GM19351 (cell line): ENCODE results near the gene CCDC88A.

Experiments
- ATAC-seq: cut with Tn5 transposase; IDR thresholded peaks from one replicate; pipeline ENCODE4 v1.9.1; 2021; ENCODE audit warnings: mild to moderate bottlenecking, moderate library complexity; ENCODE audit not compliant: unreplicated experiment

The CCDC88A gene

DNA sequence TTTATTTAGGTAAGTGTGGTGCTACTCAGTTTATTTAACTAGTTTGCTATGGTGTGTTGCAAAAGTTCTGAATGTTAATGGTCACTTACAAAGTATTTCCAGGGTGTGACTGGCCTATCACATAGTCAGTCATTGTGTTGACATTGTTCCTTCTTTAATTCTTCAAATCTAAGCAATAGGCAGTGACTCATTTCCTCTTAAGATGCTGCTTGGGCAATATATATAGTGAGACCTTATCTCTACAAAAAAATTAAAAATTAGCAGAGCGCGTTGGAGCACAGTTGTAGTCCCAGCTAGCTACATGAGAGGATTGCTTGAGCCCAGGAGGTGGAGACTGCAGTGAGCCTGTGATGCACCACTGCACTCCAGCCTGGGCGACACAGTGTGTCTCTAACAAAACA is 5.8 kb upstream of the CCDC88A start:
- no peak for ATAC-seq

GRCh38 chr2:55422876-55423665 is 3.4 kb upstream of the CCDC88A start:
- ATAC-seq: no peak

DNA sequence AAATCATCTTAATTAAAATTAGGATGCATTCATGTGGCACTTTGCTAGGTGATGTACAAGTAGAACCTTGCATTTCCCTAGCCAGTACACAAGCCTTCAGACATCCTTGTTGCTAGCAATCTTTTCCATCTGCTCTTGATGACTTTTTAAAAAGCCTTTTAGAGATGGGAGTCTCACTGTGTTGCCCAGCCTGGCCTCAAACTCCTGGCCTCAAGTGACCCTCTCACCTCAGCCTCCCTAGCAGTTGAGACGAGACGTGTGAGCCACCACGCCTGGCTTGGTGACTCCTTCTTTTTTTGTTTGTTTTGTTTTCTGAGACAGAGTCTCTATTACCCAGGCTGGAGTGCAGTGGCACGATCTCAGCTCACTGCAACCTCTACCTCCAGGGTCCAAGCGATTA is 1.7 kb upstream of the CCDC88A start:
- ATAC-seq: no peak

GRCh38 chr2:55420871-55421270 is 1.2 kb upstream of the CCDC88A start:
- no peak for ATAC-seq

GRCh38 chr2:55420439-55420725 is 726 bp upstream of the CCDC88A start:
- ATAC-seq: no peak

DNA sequence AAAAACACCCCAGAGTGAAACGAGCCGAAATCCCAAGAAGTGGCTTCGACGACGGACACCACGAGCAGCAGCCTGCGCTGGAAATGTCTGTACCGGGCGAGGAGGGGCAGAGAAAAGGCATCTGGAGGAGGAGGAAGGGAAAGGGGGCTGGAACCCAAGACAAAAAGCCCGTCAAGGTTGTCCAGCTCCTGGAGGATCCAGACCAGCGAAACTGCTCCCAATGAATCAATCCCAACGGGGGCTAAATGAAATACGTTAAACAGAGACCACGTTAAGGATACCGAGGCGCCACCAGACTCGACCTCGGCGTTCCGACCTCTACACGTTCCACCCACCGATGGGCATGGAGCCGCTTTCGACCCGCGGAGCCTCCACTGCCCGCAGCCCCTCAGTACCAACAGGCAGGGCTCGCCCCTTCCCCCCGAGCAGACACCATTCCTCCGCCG is 400 bp downstream of the CCDC88A start:
- peak; percentile 24 for ATAC-seq

- no peak for ATAC-seq
These were observed 984 bp downstream of the CCDC88A start for GRCh38 chr2:55418512-55419232.

DNA sequence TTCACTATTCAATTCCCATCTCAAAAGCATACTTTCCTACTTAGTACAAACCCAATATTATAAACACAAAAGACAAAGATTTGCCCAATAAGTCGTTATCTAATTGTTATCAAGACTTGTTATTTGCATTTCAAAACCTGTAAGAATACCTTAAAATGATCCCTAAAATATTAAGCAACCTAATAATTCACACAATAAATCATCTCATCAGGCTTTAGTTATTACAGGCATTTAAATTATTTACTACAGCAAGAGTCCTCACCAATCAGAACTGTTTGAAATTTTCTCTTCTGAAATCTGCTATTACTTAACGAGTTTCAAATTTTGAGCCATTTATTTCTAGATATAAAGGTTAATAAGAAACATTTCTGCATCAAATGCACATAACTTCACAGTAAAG is 1.6 kb downstream of the CCDC88A start:
- no peak for ATAC-seq

DNA sequence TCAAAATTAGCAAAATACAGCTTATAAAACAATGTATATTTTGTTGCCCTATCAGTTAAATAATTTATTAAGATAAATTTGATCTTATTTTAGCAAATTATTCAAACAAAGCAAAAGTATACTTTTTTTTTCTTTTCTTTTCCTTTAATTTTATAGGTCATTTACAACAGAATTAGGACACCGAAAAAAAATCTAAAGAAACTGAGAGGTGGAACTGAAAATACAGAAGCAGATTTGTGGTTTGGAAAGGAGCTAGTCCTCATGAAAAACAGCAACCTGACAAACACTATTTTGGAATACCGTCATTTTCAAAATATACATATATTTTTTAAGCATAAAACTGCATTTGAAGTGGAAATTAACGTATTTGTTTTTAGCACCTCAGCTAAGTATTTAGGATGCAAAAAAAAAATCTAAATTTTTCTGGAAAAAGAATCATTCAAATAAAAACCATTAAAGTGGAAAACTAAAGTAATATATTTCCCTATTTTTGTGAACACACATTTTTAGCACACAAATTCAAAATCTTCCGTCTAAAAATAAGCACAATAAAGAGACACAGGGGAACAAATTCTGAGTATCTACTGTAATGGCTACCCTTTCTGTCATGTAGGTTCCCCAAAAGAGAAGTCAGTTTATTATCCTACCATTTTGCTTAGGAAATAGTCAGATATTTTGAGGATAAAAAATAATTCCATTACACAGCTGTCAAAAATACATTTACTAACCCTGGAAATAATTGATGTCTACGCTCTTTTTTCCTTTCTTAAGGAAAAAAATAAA is 2.7 kb downstream of the CCDC88A start:
- no peak for ATAC-seq

DNA sequence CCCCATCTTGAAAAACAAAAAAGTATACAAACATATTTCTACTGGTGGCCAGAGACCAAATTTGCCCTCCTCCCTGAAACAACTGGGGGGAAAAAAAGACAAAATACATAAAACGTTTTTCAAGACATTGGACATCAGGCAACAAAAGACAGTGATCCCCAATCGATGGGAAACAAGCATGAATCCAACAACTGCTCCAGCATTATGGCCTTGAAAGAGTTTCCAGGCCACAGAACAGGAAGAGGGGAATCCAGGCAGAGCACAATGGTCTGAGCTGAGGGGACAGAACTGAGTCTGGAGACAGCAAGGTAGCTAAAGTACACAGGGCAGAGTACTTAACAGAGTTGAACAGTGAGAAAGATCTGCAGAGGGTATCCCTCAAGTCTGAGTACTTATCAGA is 4.4 kb downstream of the CCDC88A start:
- no peak for ATAC-seq

DNA sequence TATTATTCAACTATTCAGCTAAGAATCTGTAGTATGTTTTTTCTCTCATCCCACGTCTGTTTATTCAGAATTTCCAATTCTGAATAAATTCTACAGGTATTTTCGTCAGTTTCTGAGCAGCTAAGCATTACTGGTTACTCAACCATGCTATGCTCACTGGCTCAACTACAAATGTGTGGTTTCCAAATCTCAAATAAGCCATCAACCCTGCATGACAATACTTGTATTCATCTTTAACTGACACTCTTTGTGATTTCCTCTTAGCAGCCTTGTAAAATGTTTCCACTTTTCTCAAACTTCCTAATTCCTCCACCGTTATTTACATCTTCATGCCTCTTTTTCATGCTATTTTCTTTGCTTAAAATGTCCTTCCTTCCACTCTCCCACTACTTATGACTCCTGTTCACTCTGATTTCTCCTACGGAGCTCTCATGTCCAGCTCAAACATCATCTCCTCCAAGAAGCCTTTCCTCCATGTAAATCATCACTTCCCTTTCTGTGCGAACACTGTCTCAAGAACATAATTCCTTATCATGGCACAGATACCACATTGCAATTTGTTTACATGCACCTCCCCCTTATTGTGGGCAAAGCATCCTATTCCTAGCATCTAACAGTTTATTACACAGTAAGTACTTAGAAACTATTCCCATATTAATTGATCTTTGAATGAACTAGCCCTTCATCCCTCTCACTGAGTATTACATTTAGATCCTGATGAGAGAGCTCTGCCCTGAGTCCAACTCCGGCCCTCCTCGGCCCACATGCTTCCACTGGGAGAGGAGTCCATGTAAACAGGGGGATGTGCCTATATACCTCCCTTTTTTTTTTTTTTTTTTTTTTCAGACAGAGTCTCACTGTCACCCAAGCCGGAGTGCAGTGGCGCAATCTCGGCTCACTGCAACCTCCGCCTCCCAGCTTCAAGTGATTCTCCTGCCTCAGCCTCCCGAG is 10.5 kb downstream of the CCDC88A start:
- no peak for ATAC-seq

DNA sequence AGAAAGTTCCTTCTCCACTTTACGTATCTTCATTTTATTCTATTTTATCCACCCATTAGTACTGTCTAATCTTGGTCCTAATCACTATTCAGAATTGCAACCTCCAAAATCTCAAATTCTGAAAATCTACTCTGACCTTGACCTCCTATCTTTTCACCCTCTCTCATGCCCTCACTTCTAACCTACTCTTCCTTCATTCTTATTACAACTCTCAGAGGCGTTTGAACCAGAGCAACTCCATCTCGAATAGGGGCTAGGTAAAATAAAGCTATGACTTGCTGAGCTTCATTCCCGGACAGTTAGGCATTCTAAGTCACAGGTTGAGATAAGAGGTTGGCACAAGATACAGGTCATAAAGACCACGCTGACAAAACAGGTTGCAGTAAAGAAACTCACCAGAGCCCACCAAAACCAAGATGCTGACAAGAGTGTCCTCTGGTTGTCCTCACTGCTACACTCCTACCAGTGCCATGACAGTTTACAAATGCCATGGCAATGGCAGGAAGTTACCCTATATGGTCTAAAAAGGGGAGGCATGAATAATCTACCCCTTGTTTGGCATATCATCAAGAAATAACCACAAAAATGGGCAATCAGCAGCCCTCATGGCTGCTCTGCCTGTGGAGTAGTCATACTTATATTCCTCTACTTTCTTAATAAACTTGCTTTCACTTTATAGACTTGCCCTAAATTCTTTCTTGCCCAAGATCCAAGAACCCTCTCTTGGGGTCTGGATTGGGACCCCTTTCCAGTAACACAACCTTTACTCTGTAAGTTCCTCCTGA is 11.4 kb downstream of the CCDC88A start:
- ATAC-seq: no peak

DNA sequence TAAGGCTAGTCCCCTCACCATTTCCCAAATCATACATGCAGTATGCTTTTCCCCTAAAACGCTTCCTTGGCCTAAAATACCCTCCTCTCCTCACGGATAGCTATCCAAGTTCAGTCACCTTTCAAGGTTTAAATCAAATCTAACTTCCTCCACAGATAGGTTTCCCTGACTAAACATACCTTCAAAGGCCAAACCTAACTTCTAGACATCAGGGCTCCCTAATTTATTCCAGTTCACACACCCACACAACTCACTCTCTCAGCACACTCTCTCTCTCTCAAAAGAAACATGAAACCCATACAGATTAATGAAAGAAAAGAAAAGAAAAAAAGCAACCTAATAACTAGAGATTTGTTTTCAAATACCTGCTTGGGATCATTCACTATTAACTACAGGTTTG is 14.5 kb downstream of the CCDC88A start:
- ATAC-seq: no peak

GRCh38 chr2:55403256-55403998 is 16.2 kb downstream of the CCDC88A start:
- no peak for ATAC-seq

- ATAC-seq: no peak
These were observed 18.5 kb downstream of the CCDC88A start for GRCh38 chr2:55401124-55401523.

DNA sequence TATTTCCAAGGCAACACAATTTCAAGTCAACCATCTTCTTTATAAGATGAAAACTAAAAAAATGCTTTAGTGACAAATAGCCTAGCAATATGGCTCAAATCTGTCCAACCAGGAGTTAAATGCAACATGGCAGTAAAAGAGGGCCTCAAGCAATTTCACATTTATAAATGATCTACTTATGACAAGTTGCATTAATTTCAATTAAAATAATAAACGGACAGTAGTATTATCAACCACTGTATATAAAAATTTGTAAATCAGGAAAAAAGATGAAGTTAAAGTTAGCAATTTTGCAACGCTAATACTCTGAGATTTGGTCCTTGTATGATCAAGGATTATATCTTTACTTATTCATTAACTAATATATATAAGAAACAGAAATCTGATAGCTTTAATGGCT is 19.3 kb downstream of the CCDC88A start:
- no peak for ATAC-seq

DNA sequence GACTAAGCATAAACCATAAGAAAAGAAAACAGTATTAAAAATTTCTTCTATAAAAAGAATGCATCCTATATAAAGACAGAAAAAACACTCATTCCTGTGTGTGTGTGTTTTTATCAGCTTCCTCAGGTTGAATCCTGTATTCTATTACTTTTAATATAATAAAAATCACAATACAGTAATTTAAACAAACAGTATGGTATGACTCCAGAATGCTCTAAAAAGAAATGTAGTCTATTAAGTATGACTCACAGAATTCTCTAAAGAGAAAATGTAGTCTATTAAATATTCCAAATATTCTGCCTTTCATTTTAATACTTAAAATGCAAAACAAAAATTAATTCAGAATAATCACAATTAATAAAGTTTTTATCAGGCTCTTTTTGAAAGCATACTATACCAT is 19.8 kb downstream of the CCDC88A start:
- ATAC-seq: no peak

DNA sequence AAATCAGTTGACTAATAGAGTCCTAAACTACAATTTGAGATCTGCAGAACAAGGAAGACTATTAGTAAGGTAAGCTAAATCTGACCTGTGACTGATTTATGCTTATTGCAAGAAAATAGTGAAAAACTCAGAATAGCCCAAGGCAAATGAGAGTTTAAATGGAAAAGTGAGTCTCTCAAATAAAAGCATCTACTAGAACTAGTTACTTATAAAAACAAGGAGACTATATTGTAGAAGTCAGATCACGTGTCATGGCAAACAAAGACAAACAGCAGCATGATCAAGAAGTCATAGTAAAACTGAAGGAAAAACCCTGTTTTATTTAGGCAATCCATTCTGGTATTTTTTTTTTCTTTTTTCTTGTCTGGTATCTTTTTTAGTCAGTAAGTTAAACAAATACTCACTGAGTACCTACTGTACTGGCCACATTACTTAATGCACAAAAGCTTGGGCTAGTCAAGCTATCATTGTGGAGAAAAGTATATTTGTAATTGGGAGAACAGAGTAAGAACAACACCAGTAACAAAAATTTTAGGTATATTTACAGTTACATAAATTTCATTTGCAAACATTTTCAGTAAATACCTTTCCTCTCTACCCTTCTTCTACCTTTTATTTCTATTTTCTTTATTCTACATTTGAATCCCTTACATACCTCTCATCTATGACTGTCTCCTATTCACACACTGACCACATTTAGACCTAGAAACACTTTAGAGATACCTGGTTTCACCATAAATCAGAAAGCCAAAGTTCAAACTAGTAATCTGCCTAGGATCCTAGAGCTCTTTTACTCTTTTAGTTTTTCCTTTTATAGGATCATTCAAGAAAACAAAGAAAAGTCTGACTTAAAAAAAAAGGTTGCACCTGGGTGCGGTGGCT is 23.7 kb downstream of the CCDC88A start:
- ATAC-seq: peak; percentile 45
